ENCODE measurements around the gene TCTN2.

TCTN2 gene

DNA sequence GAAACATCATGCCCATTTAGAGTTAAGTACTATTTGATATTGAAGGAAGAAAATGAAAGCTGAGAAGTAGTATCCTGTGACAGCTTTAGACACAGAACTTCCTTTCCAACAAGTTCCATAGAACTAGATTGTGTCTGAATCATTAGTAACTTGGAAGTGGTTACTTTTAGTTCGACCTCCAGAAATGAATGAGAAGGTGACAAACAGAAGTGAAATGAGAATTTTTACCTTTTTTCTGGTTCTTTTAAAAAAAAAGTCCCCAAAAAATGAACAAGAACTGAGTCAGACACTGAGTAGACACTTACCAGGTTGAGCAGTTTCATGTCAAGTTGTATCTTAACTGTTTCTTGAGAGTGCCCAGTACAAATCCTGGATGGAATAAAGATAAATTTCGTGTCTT, 44.3 kb downstream of the TCTN2 start:
- Histone ChIP-seq H3K27ac (ENCODE audit: low read length) (peak overlapping the region; percentile 29; the same call in 1 of the 2 replicates), H3K4me3 (ENCODE audit: low read depth in 1 of 2, low read length in 2 of 2) (no peak overlapping the region), H3K4me1 (ENCODE audit: insufficient read depth, low read length) (peaks cover 34% of the 10 kb centered on the region), H3K36me3 (ENCODE audit: insufficient read depth, low read length) (peaks cover 11% of the 10 kb centered on the region), H3K4me2 (ENCODE audit: insufficient read depth, low read length) (no peak overlapping the region), H3K79me2 (ENCODE audit: insufficient read depth, low read length) (peaks cover 50% of the 10 kb centered on the region), H3K27me3 (ENCODE audit: insufficient read depth, low read length, poor library complexity) (no peaks in the 10 kb centered on the region), H2AFZ (ENCODE audit: low read depth, low read length) (no peak overlapping the region), H3K9ac (ENCODE audit: low read depth, low read length) (no peak overlapping the region), H4K20me1 (ENCODE audit: insufficient read depth, low read length) (peaks cover 9% of the 10 kb centered on the region; the same call in 1 of the 2 replicates), H3K9me3 (ENCODE audit: insufficient read depth, low read length, severe bottlenecking) (no peaks in the 10 kb centered on the region)
- no peak for ATAC-seq (ENCODE audit: insufficient read depth, low read depth)
- TF ChIP-seq, protein P1, sequence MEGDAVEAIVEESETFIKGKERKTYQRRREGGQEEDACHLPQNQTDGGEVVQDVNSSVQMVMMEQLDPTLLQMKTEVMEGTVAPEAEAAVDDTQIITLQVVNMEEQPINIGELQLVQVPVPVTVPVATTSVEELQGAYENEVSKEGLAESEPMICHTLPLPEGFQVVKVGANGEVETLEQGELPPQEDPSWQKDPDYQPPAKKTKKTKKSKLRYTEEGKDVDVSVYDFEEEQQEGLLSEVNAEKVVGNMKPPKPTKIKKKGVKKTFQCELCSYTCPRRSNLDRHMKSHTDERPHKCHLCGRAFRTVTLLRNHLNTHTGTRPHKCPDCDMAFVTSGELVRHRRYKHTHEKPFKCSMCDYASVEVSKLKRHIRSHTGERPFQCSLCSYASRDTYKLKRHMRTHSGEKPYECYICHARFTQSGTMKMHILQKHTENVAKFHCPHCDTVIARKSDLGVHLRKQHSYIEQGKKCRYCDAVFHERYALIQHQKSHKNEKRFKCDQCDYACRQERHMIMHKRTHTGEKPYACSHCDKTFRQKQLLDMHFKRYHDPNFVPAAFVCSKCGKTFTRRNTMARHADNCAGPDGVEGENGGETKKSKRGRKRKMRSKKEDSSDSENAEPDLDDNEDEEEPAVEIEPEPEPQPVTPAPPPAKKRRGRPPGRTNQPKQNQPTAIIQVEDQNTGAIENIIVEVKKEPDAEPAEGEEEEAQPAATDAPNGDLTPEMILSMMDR (IDR thresholded peaks at IDR 0.05; ENCODE audit: borderline replicate concordance, extremely low read depth, low read length, poor library complexity, severe bottlenecking): no peak
- TF ChIP-seq EZH2 (IDR thresholded peaks at IDR 0.05; ENCODE audit: borderline replicate concordance, low read depth, low read length, severe bottlenecking): no peak
- no peak for DNase-seq

- Histone ChIP-seq H3K36me3 (ENCODE audit: insufficient read depth, low read length) (peaks cover 31% of the 10 kb centered on the region), H3K9me3 (ENCODE audit: insufficient read depth, low read length, severe bottlenecking) (no peaks in the 10 kb centered on the region), H3K27me3 (ENCODE audit: insufficient read depth, low read length, poor library complexity) (no peaks in the 10 kb centered on the region), H3K79me2 (ENCODE audit: insufficient read depth, low read length) (peaks cover 49% of the 10 kb centered on the region), H3K27ac (ENCODE audit: low read length) (no peak overlapping the region), H3K4me1 (ENCODE audit: insufficient read depth, low read length) (peaks cover 26% of the 10 kb centered on the region), H3K4me3 (ENCODE audit: low read depth in 1 of 2, low read length in 2 of 2) (no peak overlapping the region), H3K4me2 (ENCODE audit: insufficient read depth, low read length) (no peak overlapping the region), H3K9ac (ENCODE audit: low read depth, low read length) (no peak overlapping the region), H4K20me1 (ENCODE audit: insufficient read depth, low read length) (peaks cover 9% of the 10 kb centered on the region; the same call in 1 of the 2 replicates), H2AFZ (ENCODE audit: low read depth, low read length) (no peak overlapping the region)
- no peak for DNase-seq
- TF ChIP-seq, protein P1 (IDR thresholded peaks at IDR 0.05; ENCODE audit: borderline replicate concordance, extremely low read depth, low read length, poor library complexity, severe bottlenecking): no peak
- TF ChIP-seq EZH2 (IDR thresholded peaks at IDR 0.05; ENCODE audit: borderline replicate concordance, low read depth, low read length, severe bottlenecking): no peak
- no peak for ATAC-seq (ENCODE audit: insufficient read depth, low read depth)
These were observed 46.4 kb downstream of the TCTN2 start for GRCh38 chr12:123717350-123717749.

DNA sequence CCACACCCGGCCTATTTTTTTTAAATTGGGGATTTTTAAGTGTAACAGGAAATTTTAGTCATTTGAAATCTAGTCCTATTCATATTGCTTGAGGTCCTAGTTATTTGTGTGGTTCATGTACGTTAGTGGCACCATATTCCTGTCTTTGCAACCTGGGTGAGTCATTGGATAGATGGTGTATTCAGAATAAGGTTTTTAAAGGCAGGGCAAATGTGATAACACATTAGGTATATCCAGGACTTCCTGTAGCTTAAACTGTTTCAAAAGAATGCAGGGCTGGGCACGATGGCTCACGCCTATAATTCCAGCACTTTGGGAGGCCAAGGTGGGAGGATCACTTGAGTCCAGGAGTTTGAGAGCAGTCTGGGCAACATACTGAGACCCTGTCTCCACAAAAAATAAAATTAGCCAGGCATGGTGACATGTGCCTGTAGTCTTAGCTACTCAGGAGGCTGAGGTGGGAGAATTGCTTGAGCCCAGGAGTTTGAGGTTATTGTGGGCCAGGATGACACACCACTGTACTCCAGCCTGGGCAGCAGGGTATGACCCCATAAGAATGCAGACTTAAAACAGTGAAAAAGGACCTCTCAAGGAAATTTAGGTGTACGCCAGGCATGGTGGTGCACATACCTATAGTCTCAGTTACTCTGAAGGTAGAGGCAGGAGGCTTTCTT, 49.4 kb downstream of the TCTN2 start:
- DNase-seq (no peak), ATAC-seq (ENCODE audit: insufficient read depth, low read depth) (no peak)
- H3K9me3 ChIP-seq (ENCODE audit: insufficient read depth, low read length, severe bottlenecking): no peaks in the 10 kb centered on the region
- H3K79me2 ChIP-seq (ENCODE audit: insufficient read depth, low read length): peaks cover 21% of the 10 kb centered on the region; the same call in 1 of the 2 replicates
- H3K36me3 ChIP-seq (ENCODE audit: insufficient read depth, low read length): peaks cover 42% of the 10 kb centered on the region
- 0 out of 2 replicates have a peak, but pooled peaks cover 2% of the 10 kb centered on the region for H3K4me1 ChIP-seq (ENCODE audit: insufficient read depth, low read length)
- no peak overlapping the region for H3K9ac ChIP-seq (ENCODE audit: low read depth, low read length)
- no peak overlapping the region for H3K4me3 ChIP-seq (ENCODE audit: low read depth in 1 of 2, low read length in 2 of 2)
- H2AFZ ChIP-seq (ENCODE audit: low read depth, low read length): no peak overlapping the region
- no peak for TF ChIP-seq EZH2 (IDR thresholded peaks at IDR 0.05; ENCODE audit: borderline replicate concordance, low read depth, low read length, severe bottlenecking)
- TF ChIP-seq, protein P1 (IDR thresholded peaks at IDR 0.05; ENCODE audit: borderline replicate concordance, extremely low read depth, low read length, poor library complexity, severe bottlenecking): no peak
- H3K4me2 ChIP-seq (ENCODE audit: insufficient read depth, low read length): no peak overlapping the region
- no peaks in the 10 kb centered on the region for H3K27me3 ChIP-seq (ENCODE audit: insufficient read depth, low read length, poor library complexity)
- H3K27ac ChIP-seq (ENCODE audit: low read length): no peak overlapping the region
- no peaks in the 10 kb centered on the region for H4K20me1 ChIP-seq (ENCODE audit: insufficient read depth, low read length)

Measured in DND-41 (cell line).